SK-N-SH (cell line): ENCODE measurements around the gene NCKAP5L. TPM values are rescaled to one million over a fixed set of nuclear protein-coding genes. Genes with fewer than 3 reads are reported as not detected.

Source experiments
- CTCF ChIA-PET: fragments of 300-600, 350-600 bp; formaldehyde crosslinking; extraction: SDS; loops from one replicate; lab custom pipeline; 2021; lab: Yijun Ruan, JAX
- POLR2A ChIA-PET: fragments of 350-600 bp; sonication (Branson Sonifier 250); formaldehyde crosslinking; extraction: SDS; loops from one replicate; lab custom pipeline; 2020; ENCODE audit warnings: antibody characterized with exemption, inconsistent platforms; lab: Yijun Ruan, JAX
- DNase-seq: peaks from one replicate; pipeline ENCODE4 v3.0.0; 2012
- H2AFZ ChIP-seq: fragments of 200-600 bp; sonication (generic); 2 replicates; pipeline ENCODE4 v1.8.1; 2016; ENCODE audit warnings: antibody characterized with exemption, mild to moderate bottlenecking, low read depth
- H3F3A ChIP-seq: fragments of 200-600 bp; sonication (generic); replicated peaks from 2 replicates; pipeline ENCODE3; 2016; ENCODE audit warnings: antibody characterized with exemption, mild to moderate bottlenecking; ENCODE audit not compliant: insufficient read depth
- H3K27ac ChIP-seq, 2 experiments: fragments of 200-500 bp in 1 of 2; fragments of 200-600 bp in 1 of 2; sonication (Bioruptor generic) in 1 of 2; sonication (generic), shearing (Covaris generic) in 1 of 2; 2 replicates each; pipeline versions ENCODE4 v1.5.1 to v1.6.1; 2014 to 2016; ENCODE audit warnings: low read depth in 2 of 2, inconsistent platforms in 1 of 2, low read length in 1 of 2, mild to moderate bottlenecking in 1 of 2, mixed read lengths in 1 of 2
- H3K27me3 ChIP-seq: fragments of 200-600 bp; sonication (generic), shearing (Covaris generic); 2 replicates; pipeline ENCODE4 v1.6.1; 2016; ENCODE audit warnings: mixed run types; ENCODE audit not compliant: insufficient read depth
- H3K36me3 ChIP-seq, 2 experiments: fragments of 200-500 bp in 1 of 2; fragments of 200-600 bp in 1 of 2; sonication (Bioruptor generic) in 1 of 2; sonication (generic) in 1 of 2; replicated peaks in 1 of 2; 2 replicates each; pipeline versions ENCODE3 to v1.5.1; 2014 to 2016; ENCODE audit warnings: low read length in 1 of 2, mild to moderate bottlenecking in 1 of 2; ENCODE audit not compliant: insufficient read depth in 2 of 2, control insufficient read depth in 1 of 2
- H3K4me1 ChIP-seq, 2 experiments: fragments of 200-500 bp in 1 of 2; fragments of 200-600 bp in 1 of 2; sonication (Bioruptor generic) in 1 of 2; sonication (generic), shearing (Covaris generic) in 1 of 2; 2 replicates each; pipeline versions ENCODE4 v1.5.1 to v1.6.1; 2014 to 2016; ENCODE audit warnings: low read depth in 1 of 2, low read length in 1 of 2, mixed run types in 1 of 2; ENCODE audit not compliant: insufficient read depth in 2 of 2, control insufficient read depth in 1 of 2
- H3K4me2 ChIP-seq: fragments of 200-600 bp; sonication (generic), shearing (Covaris generic); 2 replicates; pipeline ENCODE4 v1.6.1; 2017; ENCODE audit warnings: mixed run types
- H3K4me3 ChIP-seq, 2 experiments: fragments of 200-500 bp in 1 of 2; fragments of 200-600 bp in 1 of 2; sonication (Bioruptor generic) in 1 of 2; sonication (generic), shearing (Covaris generic) in 1 of 2; 2 replicates each; pipeline versions ENCODE4 v1.5.1 to v1.8.1; 2014 to 2016; ENCODE audit warnings: low read depth in 2 of 2, inconsistent platforms in 1 of 2, low read length in 1 of 2, mild to moderate bottlenecking in 1 of 2, mixed read lengths in 1 of 2, moderate library complexity in 1 of 2
- H3K79me2 ChIP-seq: fragments of 200-600 bp; sonication (generic); 2 replicates; pipeline ENCODE4 v1.8.1; 2017; ENCODE audit warnings: mild to moderate bottlenecking; ENCODE audit not compliant: insufficient read depth
- H3K9ac ChIP-seq: fragments of 200-600 bp; sonication (generic); 2 replicates; pipeline ENCODE4 v1.6.1; 2017; ENCODE audit warnings: mixed run types
- H3K9me2 ChIP-seq: fragments of 200-600 bp; sonication (generic); 2 replicates; pipeline ENCODE4 v1.6.1; 2017; ENCODE audit warnings: mixed run types
- H3K9me3 ChIP-seq: fragments of 200-600 bp; sonication (generic); 2 replicates; pipeline ENCODE4 v1.6.1; 2017; ENCODE audit warnings: mixed run types, mild to moderate bottlenecking, moderate library complexity
- H4K20me1 ChIP-seq: fragments of 200-600 bp; sonication (generic); 2 replicates; pipeline ENCODE4 v1.6.1; 2017; ENCODE audit warnings: mild to moderate bottlenecking, mixed run types; ENCODE audit not compliant: insufficient read depth
- FOXM1 ChIP-seq: IDR thresholded peaks from 2 replicates; pipeline ENCODE4 v1.4.0; 2012; ENCODE audit warnings: low read depth, mild to moderate bottlenecking
- GATA2 ChIP-seq: sonication (generic); formaldehyde crosslinking; IDR thresholded peaks from 2 replicates; pipeline ENCODE4 v1.5.0; 2020; ENCODE audit warnings: mild to moderate bottlenecking, missing genetic modification reagents
- MXI1 ChIP-seq: IDR thresholded peaks from 2 replicates; pipeline ENCODE4 v1.6.1; 2012; ENCODE audit warnings: mild to moderate bottlenecking, low read depth, low read length, improper control_type of control experiment
- NFIC ChIP-seq: IDR thresholded peaks from 2 replicates; pipeline ENCODE4 v1.4.0; 2012; ENCODE audit warnings: borderline replicate concordance
- RAD21 ChIP-seq: IDR thresholded peaks from 2 replicates; pipeline ENCODE4 v1.6.1; 2012; ENCODE audit warnings: mild to moderate bottlenecking, low read length
- SMC3 ChIP-seq: IDR thresholded peaks from 2 replicates; pipeline ENCODE4 v1.6.1; 2012; ENCODE audit warnings: low read depth, low read length, improper control_type of control experiment
- WGBS: methylation state at CpG from one replicate; pipeline ENCODE4 v1.1.6; 2017; ENCODE audit warnings: low lambda C conversion rate; 5-methylcytosine and 5-hydroxymethylcytosine counted together
- polyA plus RNA-seq, 3 experiments: library from polyadenylated mRNA; depleted of rRNA; stranded (reverse); fragments of >200 nt; gene quantifications; 2 replicates each; pipeline ENCODE4 v1.2.3, GENCODE V29; 2012
- TF ChIP-seq, protein P1 (sequence below): fragments of 150-350 bp; IDR thresholded peaks from 2 replicates; pipeline ENCODE4 v1.6.1; 2017; ENCODE audit warnings: antibody characterized with exemption, low read length, low read depth, borderline replicate concordance
- TF ChIP-seq, protein P2 (sequence below): fragments of 150-350 bp; IDR thresholded peaks from 2 replicates; pipeline ENCODE4 v1.6.1; 2016; ENCODE audit warnings: mild to moderate bottlenecking, low read depth, low read length

The NCKAP5L gene
- polyA plus RNA-seq, 1 of the 3 experiments (the other 2 are of a cell fraction) = 8.9 TPM

DNA sequence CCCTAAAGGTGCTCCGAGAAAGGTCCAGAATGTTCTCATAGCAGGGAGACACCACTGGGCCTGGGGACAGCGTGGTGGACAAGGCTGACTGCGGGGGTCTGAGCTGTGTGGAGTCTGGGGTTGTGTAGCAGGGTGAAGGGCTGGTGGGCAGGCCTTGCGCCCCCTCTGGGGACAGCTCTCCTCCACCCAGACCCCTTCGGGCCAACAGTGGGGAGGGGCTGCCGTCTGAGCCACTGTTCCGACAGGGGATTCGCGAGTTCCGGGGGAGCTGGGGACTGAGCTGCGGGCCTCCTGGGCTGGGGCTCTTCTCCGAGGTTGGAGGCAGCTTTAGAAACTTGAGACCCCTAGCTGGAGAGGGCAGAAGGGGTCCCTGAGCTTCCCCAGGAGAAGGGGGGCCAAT, 32.1 kb downstream of the NCKAP5L start:
- no peaks in the 10 kb centered on the region for H4K20me1 ChIP-seq
- no peaks in the 10 kb centered on the region for H3K9me3 ChIP-seq
- no peak overlapping the region for H3K4me3 ChIP-seq
- WGBS = 98% methylated on average over 9 of the region's 12 CpGs
- H3K9ac ChIP-seq = no peak overlapping the region
- H3K4me1 ChIP-seq = no peaks in the 10 kb centered on the region
- H3K9me2 ChIP-seq = no peaks in the 10 kb centered on the region
- no peak overlapping the region for H3K27ac ChIP-seq
- no peak for DNase-seq
- POLR2A ChIA-PET = no interaction called here
- H3K36me3 ChIP-seq = peaks cover 0 to 59% of the 10 kb centered on the region in 2 experiments
- H2AFZ ChIP-seq = no peak overlapping the region
- no peaks in the 10 kb centered on the region for H3K27me3 ChIP-seq
- no peaks in the 10 kb centered on the region for H3F3A ChIP-seq
- no peaks in the 10 kb centered on the region for H3K79me2 ChIP-seq
- H3K4me2 ChIP-seq = no peak overlapping the region
- TF ChIP-seq, protein P1, sequence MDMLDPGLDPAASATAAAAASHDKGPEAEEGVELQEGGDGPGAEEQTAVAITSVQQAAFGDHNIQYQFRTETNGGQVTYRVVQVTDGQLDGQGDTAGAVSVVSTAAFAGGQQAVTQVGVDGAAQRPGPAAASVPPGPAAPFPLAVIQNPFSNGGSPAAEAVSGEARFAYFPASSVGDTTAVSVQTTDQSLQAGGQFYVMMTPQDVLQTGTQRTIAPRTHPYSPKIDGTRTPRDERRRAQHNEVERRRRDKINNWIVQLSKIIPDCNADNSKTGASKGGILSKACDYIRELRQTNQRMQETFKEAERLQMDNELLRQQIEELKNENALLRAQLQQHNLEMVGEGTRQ = no peak
- CTCF ChIA-PET = interaction anchor here (1.3 to 2.2 kb wide), 4 partner anchors 18 to 171 kb away, joined by 5 to 10 read pairs (median 6); no protein-coding TSS in a partner anchor

DNA sequence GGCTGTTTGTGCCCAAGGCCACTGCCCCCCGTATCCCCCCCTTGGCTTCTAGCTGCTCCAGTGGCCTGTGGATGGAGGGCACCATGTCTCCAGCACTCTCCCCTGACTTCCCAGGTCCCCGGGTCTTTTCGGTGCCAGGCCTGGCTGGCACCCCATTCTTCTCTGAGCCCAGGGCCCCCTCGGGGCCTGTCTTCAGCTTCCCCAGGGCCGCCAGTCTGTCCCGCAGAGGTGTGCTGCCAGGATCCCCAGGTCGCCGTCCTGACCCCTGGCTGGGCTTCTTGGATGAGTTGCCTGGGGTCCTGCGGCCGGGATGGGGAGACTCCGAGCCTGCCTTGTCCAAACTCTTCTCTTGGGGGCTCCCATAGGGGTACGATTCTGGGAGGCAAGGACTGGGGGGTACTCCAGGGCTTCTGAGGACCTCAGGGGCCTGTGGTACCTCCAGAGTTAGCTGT, 32.5 kb downstream of the NCKAP5L start:
- WGBS = 94% methylated on average over 10 of the region's 12 CpGs
- Histone ChIP-seq H3K4me1 (no peaks in the 10 kb centered on the region), H4K20me1 (no peaks in the 10 kb centered on the region), H3K27me3 (no peaks in the 10 kb centered on the region), H3K9me2 (no peaks in the 10 kb centered on the region), H2AFZ (no peak overlapping the region), H3K36me3 (peaks cover 0 to 55% of the 10 kb centered on the region in 2 experiments), H3F3A (no peaks in the 10 kb centered on the region), H3K4me3 (no peak overlapping the region), H3K9ac (no peak overlapping the region), H3K9me3 (no peaks in the 10 kb centered on the region), H3K4me2 (no peak overlapping the region), H3K27ac (no peak overlapping the region), H3K79me2 (no peaks in the 10 kb centered on the region)
- ChIA-PET CTCF (interaction anchor here (0.6 to 2.2 kb wide), 7 partner anchors 9 to 171 kb away, joined by 3 to 10 read pairs (median 5); no protein-coding TSS in a partner anchor), POLR2A (no interaction called here)
- TF ChIP-seq SMC3 = no peak
- TF ChIP-seq NFIC = no peak
- no peak for TF ChIP-seq RAD21
- no peak for TF ChIP-seq FOXM1
- no peak for TF ChIP-seq MXI1
- TF ChIP-seq GATA2 = no peak
- TF ChIP-seq, protein P2, sequence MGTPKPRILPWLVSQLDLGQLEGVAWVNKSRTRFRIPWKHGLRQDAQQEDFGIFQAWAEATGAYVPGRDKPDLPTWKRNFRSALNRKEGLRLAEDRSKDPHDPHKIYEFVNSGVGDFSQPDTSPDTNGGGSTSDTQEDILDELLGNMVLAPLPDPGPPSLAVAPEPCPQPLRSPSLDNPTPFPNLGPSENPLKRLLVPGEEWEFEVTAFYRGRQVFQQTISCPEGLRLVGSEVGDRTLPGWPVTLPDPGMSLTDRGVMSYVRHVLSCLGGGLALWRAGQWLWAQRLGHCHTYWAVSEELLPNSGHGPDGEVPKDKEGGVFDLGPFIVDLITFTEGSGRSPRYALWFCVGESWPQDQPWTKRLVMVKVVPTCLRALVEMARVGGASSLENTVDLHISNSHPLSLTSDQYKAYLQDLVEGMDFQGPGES = no peak
- DNase-seq = no peak
